DMS53 (cell line): ENCODE data around the gene CELF2.

Experiments used
- DNase-seq: peaks from one replicate; lab custom pipeline; 2025; lab: John Stamatoyannopoulos, UW

The CELF2 gene

GRCh38 chr10:11197878-11198277 lies 180.2 kb downstream of the CELF2 start:
- no peak for DNase-seq

- no peak for DNase-seq
These were observed 184.2 kb downstream of the CELF2 start for GRCh38 chr10:11201911-11202310.

GRCh38 chr10:11204351-11204942 lies 186.8 kb downstream of the CELF2 start:
- no peak for DNase-seq

- no peak for DNase-seq
These were observed 187.5 kb downstream of the CELF2 start for GRCh38 chr10:11205030-11205772.

- DNase-seq, result no peak
These were observed 189.2 kb downstream of the CELF2 start for GRCh38 chr10:11206676-11207559.

GRCh38 chr10:11207560-11207844 lies 189.8 kb downstream of the CELF2 start:
- no peak for DNase-seq

GRCh38 chr10:11208243-11208642 lies 190.6 kb downstream of the CELF2 start:
- no peak for DNase-seq

- no peak for DNase-seq
These were observed 191.5 kb downstream of the CELF2 start for GRCh38 chr10:11208908-11209829.

GRCh38 chr10:11209830-11210181 lies 192.1 kb downstream of the CELF2 start:
- DNase-seq, result no peak

- no peak for DNase-seq
These were observed 192.7 kb downstream of the CELF2 start for GRCh38 chr10:11210211-11210922.

- DNase-seq, result no peak
These were observed 194.8 kb downstream of the CELF2 start for GRCh38 chr10:11212288-11213085.

GRCh38 chr10:11213137-11213536 lies 195.5 kb downstream of the CELF2 start:
- DNase-seq, result no peak

GRCh38 chr10:11214407-11214806 lies 196.7 kb downstream of the CELF2 start:
- DNase-seq, result no peak

- no peak for DNase-seq
These were observed 197.8 kb downstream of the CELF2 start for GRCh38 chr10:11215471-11215870.

GRCh38 chr10:11217521-11217920 lies 199.8 kb downstream of the CELF2 start:
- no peak for DNase-seq

GRCh38 chr10:11218395-11218794 lies 200.7 kb downstream of the CELF2 start:
- no peak for DNase-seq

- no peak for DNase-seq
These were observed 201.8 kb downstream of the CELF2 start for GRCh38 chr10:11219431-11219830.

GRCh38 chr10:11223081-11223480 lies 205.4 kb downstream of the CELF2 start:
- DNase-seq, result no peak

- DNase-seq, result no peak
These were observed 206.0 kb downstream of the CELF2 start for GRCh38 chr10:11223507-11224140.

GRCh38 chr10:11224321-11224720 lies 206.6 kb downstream of the CELF2 start:
- DNase-seq, result no peak
